Measurements from ENCODE around the gene RALGDS.
"Not testable (repeated sequence)": the region's sequence is repeated elsewhere in the genome, so short reads cannot be mapped to it uniquely, and the experiment has no call there.

The RALGDS gene

DNA sequence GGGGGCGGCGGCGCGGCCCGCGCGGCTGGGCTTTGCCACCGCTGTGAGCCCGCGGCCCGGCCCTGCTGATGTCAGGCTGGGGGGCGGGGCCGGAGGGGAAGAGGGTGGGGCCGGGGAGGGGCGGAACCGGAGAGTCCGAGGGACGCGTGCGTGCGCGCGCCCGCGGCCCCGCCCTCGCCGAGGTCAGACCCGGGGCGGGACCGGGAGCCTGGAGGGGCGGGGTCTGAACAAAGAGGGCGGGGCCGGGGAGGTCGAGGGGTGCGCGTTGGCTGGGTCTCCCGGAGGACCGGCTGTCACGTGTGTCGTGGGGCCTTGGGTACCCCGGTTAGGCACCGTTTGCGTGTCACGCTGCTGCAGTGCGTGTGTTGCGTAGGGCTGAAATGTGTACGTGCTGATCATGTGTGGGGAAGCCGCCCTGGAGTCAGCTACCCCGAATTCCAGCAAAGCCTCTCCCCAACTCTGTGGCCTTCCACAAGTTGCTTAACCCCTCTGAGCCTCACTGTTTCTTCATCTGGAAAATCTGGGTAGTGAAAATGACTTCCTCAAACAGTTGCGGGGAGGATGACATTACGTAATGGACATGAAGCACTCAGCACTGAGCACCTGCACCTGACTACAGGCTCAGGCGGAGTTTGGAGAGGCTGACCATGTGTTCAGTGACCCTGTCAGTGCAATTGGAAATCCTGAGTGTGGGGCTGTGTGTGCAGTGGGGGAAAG, at the start of gene RALGDS:
TSS of gene RALGDS (minus strand) at position 43 of the 717 bp plus-strand sequence. CDS start 86 bp downstream, outside the sequence.
- peak; percentile 93 for DNase-seq

DNA sequence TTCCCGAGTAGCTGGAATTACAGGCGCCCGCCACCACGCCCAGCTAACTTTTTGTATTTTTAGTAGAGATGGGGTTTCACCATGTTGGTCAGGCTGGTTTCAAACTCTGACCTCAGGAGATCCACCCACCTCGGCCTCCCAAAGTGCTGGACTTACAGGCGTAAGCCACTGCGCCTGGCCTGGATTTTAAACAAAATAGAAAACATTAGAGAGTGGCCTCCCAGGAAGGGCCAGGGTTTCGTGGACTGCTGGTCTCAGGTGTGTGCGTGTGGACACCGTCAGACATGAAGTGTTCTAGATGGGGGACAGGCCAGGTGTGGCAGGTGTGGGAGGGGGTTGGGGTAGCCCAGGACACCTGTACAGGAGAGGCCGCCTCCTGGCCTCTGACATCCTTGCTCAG, 49.7 kb upstream of the RALGDS start:
- no peak for DNase-seq

DNA sequence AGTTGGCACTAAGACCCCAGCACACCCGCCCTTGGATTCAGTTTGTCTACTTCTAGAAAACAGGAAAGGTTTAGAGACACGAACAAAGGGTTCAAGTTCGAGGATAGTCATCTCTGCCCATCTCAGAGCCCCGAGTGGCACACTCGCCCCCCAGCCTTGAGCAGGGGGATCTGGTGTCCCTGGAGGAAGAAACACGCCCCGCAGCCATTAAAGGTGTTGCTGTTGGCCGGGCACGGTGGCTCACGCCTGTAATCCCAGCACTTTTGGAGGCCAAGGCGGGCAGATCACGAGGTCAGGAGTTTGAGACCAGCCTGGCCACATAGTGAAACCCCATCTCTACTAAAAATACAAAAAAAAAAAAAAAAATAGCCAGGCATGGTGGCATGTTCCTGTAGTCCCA, 48.6 kb upstream of the RALGDS start:
- DNase-seq = not testable (repeated sequence)

DNA sequence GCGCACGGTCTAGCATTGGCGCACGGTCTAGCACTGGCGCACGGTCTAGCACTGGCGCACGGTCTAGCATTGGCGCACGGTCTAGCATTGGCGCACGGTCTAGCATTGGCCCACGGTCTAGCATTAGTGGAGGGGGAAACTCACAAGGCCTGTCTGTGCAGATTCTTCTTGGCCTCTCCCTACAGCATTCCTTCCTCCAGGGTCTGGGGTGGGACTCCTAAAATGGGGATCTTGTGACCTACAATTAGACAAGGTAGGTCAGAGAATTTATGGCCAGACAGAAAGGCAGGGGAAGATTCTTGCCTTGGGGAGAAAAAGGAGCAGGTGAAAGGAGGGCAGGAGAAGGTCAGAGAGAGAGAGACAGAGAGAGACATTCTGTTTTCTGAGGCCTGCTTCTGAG, 48.1 kb upstream of the RALGDS start:
- no peak for DNase-seq

- no peak for DNase-seq
Observed at GRCh38 chr9:133168432-133168831, 47.4 kb upstream of the RALGDS start.

DNA sequence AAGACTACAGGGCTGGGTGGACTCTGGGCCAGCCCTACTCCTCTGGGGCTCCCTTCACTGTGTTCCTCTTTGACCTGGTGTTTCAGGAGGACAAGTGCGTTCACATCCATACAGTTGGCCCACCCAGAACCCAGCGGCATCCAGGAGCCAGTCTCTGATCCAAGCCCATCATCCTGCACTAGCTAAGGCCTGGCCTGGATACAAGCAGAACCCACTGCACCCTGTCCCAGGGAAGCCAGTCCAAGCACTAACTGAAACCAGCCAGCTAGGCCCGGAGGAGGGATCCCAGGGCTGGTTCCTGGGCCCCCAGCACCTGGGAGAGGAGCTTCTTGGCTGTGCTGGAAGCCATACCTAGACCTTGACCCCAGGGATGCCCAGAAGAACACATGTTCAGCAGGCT, 46.7 kb upstream of the RALGDS start:
- DNase-seq = no peak

GRCh38 chr9:133167096-133167730, 46.2 kb upstream of the RALGDS start:
- no peak for DNase-seq

DNA sequence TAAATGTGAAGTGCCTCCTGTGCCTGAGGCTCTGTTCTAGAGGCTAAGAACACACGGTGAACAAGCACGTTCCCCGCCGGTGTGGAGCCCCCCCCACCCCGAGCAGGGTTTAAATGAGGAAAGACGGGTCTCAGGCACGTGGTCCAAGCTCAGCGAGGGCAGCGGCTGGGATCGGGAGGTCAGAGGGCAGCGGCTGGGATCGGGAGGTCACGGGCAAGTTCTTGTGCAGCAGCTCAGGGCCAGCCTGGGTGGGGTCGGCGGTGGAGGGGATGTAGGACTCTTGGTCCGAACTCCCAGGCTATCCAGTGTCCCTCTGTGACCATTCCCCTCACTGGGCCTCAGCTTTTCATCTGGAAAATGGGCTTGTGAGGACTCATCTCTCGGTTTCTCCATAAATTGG, 45.4 kb upstream of the RALGDS start:
- DNase-seq = no peak

DNA sequence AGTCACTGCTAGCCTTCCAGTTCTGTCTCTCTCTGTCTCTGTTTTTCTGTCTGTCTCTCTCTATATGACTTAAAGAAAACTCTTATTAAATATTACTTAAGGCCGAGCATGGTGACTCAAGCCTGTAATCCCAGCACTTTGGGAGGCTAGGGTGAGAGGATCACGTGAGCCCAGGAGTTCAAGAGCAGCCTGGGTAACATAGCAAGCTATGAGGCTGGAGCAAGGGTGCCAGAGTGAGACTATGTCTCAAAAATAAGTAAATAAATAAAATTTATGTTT, 44.4 kb upstream of the RALGDS start:
- DNase-seq = no peak

DNA sequence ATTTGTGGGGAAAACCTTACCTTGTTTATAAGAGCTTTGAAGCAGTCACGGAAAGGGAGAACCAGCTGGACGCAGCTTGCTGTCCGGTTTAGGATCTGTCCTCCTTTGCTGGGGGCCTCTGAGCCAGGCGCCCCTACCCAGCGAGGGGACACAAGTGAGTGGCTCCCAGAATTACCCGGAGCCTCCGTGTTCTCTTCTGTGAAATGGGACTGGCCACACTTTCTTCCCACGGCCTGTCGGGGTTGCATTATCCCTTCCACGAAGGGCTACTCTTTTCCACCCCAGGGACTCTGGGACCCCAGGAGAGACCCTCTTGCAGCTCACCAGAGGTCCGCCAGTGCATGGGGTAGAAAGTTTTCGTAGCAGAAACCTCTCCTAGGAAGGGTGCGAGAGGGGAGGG, 43.2 kb upstream of the RALGDS start:
- DNase-seq = no peak

DNA sequence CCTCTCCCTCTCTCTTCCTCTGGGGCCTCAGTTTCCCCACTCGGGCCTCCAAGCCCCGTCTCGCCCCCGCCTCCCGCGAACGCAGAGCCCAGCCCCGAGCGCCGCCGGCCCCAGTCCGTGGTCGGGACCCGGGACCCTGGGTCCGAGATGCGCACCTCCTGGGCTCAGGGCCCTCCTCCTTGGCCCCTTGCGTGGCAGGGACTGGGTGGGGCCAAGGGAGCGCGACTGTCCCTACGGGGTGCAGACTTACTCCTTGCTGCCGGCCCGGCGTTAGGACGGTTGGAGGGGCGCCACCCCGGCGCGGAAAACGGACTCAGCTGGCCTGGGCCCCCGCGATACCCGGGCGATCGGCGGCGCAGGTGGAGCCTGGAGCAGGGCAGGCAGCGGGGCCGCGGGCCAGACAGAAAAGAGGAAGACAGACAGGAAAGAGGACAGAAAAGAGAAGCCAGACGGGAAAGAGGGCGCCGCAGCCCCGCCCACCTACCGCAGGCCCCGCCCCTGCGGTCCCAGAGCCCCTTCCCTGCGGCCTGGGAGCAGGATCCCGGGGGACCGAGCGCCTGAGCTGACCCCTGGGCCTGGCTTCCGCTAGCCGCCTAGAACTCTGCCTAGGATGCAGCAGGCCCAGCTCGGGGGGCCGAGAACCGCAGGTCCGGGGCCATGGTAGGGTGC, 42.6 kb upstream of the RALGDS start, which contains the start of gene GBGT1:
TSS of gene GBGT1 (minus strand) at position 411 of the 669 bp plus-strand sequence. CDS start 1,502 bp downstream, outside the sequence.
- peak; percentile 47 to 59 for DNase-seq

DNA sequence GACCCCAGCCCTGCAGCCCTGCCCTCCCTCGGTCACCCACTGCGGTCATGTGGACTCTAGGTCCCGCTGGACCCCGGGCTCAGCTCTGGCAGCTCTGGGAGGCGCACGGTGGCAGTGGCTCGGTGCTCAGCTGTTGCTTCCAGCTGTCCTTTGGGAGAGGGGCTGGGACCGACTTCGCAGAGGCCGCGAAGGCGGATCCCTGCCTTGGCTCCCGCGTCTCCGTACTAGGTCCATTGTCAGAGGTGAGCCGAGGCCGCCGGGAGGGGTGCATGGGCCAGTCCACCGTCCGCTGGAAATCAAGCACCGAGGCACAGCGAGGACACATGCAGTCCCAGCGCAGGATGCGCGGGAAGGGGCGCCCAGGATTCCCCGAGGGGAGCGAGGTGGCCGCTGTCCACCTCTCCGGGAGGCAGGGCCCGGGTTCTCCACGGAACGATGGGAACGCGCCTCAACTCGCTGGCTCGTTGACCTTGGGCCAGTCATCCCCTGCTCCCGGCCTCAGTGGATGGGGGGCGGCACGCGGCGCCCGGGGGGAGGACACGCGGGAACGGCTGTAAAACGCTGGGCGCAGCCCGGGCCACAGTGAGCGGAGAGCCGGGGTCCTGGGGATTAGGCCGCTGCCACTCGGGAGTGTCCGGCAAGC, 41.9 kb upstream of the RALGDS start:
- no peak for DNase-seq

DNA sequence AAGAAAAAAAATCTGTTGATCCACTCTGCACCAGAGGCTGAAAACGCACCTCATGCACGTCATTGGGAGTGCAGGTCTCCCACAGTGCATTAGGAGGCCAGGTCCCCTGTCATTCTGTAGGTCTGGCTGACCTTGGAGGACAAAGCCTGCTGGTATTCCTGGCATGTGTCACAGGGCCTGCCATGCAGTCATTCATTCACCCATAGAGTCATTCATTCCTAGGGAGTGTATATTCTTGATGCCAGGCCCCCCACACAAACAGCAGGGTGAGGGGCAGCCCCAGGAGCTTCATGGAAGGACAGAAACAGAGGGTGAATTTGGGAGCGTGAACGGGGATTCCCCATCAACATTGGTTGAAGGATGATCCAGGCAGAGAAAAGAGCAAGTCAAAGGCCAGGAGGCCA, 40.5 kb upstream of the RALGDS start:
- no peak for DNase-seq

GRCh38 chr9:133160742-133161546, 39.9 kb upstream of the RALGDS start:
- peak; percentile 55 to 59 for DNase-seq

- no peak for DNase-seq
Observed at GRCh38 chr9:133158695-133159094, 37.7 kb upstream of the RALGDS start.

DNA sequence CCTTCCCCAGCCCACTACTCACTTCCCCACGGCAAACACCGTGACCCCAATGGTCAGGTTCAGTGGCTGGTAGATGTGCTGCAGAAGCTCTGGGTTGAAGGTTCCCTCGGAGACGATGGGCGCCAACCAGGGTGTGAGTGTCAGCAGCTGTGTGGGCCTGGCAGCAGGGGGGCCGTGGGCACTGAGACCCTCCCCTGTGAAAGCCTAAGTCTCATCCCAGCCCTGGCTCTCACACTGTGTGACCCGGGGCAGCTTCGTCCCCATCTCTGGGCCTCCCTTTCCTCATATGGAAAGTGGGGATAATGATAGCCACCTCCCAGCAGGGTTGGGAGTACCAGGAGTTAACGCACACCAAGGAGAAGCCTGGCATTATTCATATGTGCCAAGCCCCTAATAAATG, 34.1 kb upstream of the RALGDS start:
- DNase-seq = no peak

DNA sequence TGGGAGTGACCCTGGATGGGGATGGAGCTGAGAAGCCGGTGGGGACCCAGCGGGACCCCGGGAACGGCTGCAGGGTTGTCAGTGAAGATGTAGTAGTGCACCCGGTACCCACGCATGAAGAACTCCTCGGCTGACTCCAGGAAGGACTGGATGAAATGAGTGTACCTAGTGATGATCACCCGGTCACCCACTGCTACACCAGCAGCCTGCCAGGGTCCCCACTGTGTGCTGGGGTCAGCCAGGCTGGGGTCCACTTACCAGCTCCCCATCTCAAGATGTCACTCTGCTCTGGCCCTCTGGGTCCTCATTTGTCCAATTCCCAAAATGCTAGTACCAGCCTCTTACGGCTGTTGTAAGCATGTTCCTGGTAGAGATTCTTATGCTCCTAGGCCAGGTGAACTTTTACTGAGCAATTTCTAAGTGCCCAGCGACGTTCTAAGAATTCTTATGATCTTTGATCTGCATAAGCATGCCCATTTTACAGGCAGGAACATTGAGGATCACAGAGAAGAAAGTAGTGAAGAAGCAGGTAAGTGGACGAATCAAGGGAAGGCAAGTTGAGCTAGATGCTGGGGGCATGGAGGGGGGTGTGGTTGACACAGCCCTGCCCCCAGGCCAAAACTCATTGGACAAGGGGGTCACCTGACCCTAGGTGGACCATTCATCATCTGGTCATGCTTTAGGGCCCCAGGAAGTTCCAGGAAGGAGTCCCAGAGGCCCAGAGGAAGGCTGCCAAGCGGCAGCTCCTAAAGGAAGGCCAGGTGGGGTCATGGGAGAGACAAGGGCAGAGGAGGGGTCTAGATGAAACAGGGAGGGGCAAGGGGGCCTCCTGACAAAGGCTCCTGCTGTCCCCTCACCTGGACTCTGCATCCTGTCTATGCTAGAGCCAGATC, 33.3 kb upstream of the RALGDS start:
- DNase-seq = no peak

- DNase-seq = no peak
Observed at GRCh38 chr9:133153227-133154096, 32.4 kb upstream of the RALGDS start.

GRCh38 chr9:133151601-133152525, 30.8 kb upstream of the RALGDS start:
- DNase-seq = no peak

DNA sequence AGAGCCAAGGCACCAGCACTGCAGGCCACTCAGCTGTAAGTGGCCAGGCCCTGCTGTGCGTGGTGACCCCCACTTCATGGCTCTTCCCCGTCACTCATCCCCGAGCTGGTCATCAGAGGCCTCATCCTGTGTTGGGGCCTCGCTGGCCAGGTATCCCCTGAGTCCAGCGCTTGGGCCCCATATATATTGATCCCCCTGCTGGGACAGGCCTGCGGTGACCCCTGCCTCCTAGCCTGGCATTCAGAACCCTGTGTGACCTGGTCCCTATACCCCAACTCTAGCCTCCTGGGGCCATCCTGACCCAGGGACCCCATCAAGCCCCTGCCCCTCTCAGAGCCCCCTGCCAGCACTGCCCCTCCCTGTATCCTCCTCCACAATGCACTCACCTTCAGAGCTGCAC, 30.0 kb upstream of the RALGDS start:
- DNase-seq = no peak
